GM19372 (cell line): Measurements from ENCODE around the gene SEMA7A.

Source experiments
- ATAC-seq: cut with Tn5 transposase; IDR thresholded peaks from one replicate; pipeline ENCODE4 v1.9.1; 2021; ENCODE audit warnings: mild to moderate bottlenecking, low read depth, moderate library complexity; ENCODE audit not compliant: unreplicated experiment

SEMA7A gene

DNA sequence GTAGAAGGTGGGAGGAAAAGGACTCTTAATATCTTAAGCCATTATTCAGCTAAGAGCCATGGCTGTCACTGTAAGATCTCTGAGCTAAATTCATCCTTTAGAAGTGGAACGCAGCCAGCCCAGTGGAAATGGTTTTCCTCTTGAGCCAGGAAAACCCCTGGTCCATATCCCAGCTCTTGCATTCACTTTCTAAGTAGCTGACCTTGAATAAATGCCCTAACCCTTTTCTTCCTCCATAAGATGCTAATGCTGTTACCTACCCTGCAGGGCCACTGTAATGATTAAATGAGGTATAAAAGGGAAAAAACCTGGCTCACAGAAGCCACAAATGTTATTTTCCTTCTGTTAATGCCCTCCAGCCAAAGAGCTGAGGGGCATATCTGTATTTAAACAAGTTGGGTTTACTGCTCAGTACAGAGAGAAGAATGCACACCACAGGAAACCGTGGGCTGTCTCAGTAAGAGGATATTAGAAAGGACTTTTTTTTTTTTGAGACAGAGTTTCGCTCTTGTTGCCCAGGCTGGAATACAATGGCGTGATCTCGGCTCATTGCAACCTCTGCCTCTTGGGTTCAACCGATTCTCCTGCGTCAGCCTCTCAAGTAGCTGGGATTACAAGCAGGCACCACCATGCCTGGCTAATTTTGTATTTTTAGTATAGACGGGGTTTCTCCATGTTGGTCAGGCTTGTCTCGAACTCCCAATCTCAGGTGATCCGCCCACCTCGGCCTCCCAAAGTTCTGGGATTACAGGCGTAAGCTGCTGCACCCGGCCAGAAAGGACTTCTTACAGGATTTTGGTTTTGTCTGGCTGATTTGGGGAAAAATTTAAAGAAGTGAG, 20.4 kb upstream of the SEMA7A start:
- no peak for ATAC-seq

DNA sequence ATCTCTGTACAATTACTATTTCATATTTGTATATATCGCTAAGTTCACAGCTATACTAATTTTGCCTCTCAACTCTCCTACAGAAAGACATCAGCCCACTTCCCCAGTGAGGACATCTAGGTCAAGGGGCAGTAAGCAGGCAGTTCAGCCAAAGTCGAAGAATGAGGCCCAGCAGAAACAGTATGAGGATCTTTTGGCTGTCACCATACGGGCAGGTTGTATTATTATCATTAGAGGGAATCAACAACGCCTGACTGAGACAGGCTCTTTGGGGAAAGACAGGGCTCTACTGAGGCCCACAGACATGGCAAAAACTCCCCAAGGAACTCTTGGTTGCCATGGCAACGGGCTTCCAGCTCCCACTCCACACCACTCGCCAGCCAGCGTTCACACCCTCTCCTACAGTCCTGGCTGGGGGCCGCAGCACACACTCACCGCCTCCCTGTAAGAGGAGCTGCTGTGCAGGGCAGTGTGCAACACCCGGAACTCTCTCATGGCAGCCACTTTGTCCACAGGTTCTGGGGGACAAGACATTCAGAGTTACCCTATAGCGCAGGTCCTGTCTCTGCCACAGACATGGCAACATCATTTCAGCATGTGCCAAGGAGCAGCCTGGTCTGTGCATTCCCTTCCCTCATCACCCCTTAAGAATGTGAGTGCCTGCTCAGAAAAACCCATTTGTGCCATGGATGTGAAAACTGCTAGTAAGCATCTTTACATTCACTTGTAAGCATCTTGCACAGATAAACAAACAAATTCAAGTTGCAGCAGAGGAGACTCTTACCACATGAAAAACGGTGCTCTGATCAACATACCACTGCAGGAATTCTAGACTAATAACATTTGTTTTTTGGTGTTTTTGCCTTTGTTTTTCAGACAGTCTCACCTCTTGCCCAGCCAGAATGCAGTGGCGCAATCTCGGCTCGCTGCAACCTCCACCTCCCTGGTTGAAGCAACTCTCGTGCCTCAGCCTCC, 18.4 kb upstream of the SEMA7A start:
- no peak for ATAC-seq

DNA sequence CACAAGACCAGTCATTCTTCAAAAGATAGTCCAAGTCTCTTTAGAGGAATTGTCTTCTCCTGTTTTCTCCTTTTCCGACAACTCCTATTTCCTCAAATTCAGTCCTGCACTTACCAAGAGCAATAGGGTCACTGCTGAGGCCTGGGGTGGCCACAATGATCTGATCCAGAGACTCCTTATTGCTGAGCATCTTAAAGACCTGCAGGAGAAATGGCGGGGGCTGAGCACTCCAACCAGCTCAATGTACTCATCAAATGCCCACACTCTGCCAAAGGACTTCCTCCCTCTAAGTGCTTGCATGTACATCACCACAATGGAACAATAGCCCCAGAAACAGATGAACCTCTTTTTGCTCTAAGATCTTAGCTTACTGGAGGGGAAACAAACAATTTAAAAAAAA, 17.6 kb upstream of the SEMA7A start:
- ATAC-seq = no peak

DNA sequence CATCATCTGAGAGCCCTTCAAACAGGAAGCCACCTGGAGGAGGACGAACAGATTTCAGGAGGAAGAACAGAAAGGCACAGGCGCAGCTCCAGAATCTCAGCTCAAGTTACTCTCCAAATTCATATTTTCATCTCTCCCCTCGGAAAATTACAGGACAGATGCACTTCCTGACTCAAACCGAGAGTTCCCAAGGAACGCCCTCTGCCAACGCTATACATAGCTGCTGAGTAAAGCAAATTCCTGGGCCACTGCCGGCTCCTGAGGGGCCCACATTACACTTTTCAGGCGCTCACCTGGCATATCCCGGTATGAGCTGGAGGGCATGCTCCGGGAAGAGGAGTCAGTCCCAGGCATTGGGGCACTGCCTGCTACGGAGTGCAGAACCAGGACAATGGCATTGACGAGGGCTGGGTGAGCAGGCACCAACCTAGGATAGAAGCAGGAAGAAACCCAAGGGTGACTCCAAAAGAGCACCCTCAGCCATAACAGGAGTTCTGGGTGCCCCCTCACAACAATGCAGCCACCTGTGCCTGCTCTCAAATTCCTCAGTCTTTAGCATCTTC, 16.0 kb upstream of the SEMA7A start:
- ATAC-seq = no peak

DNA sequence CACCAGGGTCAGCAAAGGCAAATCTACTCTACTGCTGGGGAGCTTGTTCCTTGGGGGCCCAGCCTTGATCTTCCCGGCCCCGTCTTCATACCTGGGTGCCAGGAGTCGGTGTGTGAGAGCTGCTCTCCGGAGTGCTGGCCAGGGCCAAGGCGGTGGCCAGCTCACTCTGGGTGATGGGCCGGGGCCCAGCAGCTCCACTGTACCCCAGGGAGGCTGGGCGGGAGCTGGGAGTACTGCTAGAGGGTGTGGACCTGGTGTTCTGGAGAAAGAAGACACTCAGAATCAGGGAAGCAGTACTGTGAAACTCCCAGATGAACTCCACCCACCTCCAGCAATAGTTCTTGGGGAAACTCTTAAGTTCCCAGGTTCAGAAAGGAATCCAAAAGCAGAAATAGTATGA, 15.3 kb upstream of the SEMA7A start:
- ATAC-seq = no peak

DNA sequence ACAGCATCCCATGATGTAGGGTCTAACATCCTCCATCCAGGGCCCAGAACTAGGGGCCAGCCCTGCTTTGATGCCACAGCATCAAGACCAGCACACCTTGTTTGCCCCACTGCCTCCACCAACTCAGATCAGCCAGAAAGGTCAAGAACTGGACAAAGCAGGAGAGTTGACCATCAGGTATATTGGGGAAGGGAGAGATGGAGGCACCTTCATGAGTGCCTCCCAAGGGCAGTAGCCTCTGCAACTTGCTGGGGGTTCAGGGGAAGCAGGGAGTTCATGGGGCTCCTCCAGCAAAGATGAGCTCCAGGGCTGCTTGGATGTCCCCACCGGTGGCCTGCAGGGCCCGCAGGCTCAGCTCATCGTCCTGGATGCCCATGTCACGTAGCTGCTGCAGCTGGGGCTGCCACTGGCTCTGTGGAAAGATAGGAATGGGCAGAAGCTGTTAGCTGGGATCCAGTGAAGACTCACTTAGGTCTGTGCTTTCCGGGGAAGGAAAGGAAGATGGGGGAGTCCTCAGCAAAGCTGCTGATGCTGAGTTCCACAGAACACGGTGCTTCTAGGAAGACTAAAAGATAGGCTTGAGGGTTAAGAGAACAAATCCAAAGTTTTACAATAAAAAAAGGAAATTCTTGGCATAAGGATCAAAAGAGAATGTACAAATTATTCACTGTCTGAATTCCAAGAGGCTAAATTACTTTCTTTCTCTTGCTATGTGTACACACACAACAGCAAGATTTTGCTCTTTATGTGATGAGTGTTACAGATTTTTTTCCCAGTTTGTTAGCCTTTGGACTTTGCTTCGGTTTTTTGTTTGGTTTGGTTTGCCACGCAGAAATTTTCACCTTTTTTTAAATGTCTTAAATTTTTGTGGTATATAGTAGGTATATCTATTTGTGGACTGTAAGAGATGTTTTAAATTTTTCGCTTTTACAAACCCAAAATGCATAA, 12.3 kb upstream of the SEMA7A start:
- ATAC-seq = no peak

DNA sequence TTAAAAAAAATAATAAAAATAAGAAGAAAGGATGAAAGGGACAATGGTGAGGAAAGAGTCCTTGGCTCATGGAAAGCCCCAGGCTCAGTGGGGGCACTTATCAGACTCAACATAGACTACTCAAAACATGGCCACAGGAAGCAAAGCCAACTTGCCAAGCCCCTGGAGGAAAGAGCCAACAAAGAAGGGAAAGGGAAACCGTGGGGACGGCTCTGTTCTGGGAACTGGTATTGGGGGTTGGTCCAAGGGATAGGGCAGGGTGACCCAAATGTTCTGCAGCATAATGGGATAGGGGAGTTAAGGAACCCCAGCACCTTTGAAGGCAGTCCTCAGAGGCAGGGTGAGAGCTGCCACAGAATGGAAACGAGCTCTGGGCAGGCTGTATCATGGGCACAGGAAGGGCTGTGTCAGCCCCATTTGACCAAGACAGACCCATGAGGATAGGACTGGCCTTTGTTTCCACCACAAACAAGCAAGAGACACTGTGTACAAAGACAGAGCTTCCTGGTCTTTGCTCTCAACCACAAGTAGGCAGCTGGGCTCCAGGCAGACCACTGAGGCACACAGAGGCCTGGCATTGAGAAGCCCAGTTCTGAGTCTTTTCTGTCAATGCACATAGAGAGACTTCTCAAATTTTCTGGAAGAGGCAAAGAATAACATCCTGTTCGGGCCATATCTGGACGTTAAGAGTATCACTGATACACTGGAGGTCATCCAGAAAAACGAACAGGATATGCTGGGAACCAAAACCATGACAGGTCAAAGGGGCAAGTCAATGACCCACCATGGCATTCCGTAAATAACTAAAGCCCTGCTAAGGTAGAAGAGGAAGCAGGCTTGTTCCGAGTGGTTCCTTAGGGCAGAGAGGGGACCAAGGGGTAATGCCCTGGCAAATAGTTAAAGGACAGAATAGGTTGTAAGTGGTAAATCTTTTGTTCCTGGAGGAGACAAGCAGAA, 10.6 kb upstream of the SEMA7A start:
- no peak for ATAC-seq

DNA sequence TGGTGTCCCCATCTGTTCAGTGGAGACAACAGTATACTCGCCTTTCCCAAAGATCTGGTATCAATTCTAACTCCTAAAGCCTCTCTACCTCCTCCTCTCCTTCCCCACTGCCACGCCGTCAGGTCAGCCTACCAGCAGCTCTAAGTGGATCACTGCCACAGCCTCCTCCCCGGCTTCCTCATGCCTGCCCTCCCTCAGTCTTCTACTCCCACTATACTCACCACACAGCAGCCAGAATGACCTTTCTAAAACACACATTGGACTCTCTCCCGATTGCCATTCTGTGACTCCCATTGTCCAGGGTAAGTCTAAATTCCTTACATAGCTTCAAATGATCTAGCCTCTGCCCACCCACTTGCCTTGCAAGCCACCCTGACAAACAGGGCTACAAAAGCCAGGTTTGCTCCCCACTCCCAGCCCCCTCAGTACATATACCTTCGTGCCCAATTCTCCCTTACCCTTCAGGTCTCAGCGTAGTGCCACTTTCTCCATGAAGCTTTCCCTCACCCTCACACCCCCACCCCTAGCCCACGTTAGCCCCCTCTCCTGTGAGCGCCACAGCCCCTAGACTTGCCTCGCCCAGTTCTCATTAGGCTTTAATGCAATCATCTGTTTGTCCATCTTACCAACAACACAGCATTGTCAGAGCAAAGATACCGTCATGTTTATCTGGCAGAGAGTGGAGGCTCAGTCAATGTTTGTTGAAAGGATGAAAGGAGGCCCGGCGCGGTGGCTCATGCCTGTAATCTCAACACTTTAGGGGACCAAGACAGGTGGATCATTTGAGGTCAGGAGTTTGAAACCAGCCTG, 9.5 kb upstream of the SEMA7A start:
- ATAC-seq = no peak

DNA sequence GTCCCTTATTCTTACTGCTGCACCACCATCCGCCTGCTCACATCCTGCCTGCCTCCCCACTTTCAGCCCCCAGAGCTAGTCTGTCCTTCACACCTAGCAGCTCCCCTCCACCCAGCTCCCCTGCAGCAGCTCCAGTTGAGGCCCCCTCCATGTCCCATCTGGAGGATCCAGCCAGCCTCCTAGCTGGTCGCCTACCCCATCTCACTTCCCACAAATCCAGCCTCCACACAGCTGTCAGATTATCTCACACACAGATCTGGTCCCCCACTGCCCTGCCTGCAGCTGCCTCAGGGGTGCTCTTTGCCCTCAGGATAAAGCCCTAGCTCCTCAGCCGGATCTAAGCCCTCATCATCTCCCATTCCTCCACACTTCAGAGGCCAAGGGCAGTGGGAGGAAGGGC, 8.8 kb upstream of the SEMA7A start:
- no peak for ATAC-seq

DNA sequence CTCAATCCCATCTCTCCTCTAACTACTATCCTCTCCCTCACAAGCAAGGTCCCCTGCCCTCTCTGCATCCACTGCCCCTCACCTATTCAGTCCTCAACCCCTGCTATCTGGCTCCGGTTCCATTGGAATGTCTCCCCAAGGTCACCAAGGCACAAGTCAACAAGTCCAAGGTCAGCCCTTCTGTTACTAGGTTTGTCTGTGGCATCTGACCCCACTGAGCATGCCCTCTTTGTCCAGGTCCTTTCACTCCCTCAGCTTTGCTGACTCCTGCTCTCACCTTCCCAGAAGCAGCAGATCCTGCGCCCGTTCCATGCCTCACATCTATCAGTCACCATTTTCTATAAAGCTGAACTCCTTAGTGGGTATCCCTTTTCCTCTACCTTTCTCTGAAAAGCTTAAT, 8.3 kb upstream of the SEMA7A start:
- ATAC-seq = no peak

DNA sequence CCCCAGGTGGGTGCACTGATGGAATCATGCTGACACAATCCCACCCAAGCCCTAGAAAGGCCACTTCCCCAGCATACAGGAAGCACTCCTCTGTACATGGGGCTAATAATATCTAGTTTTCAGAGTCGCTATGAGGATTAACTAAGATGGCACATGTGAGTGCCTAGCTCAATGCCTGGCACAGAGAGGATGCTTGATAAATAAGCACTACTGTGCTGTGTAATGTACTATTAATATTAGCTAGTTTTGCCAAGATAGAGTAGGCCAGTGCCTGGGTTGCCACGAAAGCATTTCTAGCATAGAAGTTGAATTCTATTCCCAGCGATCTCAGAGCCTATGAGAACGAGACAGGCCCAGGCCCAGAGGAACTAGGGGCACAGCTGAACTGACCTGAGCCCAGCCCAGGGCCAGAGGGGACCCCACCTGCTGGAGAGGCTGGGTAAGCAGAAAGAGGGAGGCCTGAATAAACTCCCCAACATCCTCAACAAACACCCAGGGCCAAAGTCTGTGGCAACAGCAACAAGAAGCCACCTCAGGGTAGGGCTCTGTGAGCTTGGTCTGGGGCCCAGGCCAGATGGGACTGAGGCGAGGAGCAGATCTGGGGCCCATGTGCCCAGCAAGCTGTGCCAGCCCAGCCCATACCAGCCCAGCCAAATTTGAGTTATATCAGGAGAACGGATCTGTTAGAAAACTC, 7.6 kb upstream of the SEMA7A start:
- ATAC-seq = no peak

DNA sequence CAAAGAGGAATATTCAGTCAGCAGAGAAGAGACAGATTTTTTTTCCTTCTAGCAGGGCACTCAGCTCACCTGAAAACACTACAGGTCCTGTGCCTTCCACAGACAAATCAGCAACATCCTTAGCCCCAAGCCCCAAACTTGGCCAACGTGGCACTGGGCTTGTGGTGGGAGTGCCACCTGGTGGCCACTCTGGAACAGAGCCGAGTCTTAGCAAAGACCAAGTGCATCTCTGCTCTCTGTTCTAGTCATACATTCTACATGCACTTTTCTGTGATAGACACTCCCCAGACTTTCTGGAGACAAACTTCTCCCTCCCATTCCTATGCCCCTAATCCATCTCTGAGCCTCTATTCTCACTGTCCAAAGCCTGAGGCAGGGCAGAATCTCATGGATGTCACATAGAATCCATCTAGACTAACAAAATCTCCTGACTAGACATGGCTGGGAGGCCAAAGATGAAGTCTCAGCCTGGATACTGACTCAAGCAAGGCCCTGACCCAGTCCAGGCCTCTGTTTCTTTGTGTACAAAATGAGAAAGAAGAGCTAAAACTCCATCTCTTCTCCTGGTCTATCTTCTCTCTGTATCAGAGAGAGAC, 5.1 kb upstream of the SEMA7A start:
- no peak for ATAC-seq

DNA sequence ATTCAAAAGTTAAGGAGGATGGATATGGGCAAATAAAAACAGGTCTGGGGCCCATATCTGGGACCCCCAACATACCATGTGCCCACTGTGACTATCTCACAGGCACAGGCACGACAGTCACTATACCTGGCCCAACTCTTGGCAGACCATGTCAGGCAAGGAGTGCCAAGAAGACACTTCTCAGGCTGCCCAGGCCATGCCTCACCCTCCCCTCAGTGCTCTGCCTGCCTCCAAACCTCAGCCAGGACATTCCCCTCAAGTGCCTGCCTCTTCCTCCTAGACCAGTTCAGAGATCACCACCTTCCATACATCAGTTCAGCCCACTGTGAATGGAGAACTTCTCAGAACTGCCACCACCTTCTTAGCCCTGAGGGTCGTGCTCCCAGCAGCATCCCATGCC, 4.4 kb upstream of the SEMA7A start:
- ATAC-seq = no peak

DNA sequence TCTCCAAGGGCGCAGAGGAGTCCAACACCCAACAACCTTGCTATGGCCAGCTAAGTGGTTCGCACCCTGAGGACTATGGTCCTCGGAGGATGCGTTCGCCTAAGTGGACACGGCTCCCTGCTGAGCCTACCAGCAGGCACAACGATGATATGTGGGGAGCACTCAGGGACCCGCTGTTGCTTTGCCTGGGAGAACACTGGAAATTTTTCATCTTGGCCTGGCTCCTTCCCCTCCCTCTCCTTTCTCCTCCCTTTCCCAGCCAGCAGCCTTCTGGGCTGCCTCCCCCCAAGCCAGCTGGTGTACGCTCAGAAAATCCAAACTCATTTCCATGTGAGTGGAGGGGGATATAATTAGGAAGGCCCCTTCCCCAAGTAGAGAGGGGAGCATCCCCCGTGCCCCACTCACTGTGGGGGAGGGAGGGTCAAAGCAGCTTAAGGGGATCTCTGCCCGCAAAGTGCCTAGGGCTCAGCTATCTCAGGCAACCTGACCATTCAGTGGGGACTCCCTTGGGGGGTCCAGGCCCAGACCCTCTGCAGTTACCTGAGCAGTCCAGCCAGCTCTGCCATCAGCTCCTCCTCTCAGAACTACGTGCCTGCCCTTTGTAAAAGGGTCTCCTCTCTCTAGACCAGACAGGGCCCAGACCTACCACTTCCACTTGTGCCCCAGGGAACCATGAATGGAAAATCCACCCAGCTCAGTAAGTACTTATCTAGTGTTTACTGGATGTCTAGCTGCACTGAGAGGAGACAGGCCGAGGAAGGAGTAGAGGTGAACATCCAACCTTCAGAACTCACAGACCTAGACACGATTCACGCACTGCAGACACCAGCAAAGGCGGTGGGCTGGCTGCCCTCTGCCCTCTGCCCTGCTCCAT, 742 bp upstream of the SEMA7A start:
- ATAC-seq = peak; percentile 6

DNA sequence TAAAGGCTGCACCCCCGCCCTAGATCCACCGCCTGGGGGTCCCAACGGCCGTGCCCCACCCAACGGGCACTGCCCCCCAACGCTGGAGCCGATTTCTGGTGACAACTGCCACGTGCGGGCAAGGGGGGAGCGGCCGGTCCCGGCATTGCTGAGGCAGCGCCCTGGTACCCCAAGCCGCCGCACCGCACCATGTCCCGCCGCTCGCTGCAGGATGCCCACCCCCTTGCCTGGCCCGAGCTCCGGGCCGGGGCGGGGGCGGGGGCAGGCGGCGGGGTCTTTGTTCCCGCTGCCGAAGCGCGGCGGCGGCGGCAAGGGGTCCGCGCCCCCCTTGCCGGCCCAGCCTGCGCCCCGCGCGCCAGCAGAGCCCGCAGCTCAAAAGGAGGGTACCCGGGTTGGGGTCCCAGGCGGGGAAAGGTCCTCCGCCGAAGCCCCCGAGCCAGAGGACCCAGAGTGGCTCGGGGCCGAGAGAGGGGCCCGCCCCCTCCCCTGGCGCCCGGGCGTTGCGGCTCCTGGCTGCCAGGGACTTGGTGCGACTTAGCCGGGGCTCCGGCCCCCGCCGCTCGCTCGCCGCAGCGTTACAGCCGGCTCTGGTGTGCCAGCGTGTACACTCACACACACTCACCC, 678 bp downstream of the SEMA7A start:
- no peak for ATAC-seq
